Measurements from ENCODE around the gene ANAPC10.
A peak's percentile ranks its signal among the peaks of the same experiment; 100 is the strongest.
"Not testable (repeated sequence)": the region's sequence is repeated elsewhere in the genome, so short reads cannot be mapped to it uniquely, and the experiment has no call there.

The ANAPC10 gene

DNA sequence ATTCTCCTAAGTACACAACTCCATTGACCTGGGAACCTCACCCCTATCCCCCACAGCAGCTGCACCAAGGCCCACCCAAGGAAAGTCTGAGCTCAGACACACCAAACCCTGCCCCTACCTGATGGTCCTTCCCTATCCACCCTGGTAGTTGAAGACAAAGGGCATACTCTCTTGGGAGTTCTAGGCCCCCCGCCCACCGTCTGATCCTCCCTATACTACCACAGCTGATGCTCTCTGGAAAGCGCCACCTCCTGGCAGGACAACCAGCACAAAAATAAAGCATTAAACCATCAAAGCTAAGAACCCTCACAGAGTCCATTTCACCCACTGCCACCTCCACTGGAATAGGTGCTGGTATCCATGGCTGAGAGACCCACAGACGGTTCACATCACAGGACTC is 83.6 kb downstream of the ANAPC10 start:
- no peak overlapping the region for H3K27ac ChIP-seq
- DNase-seq (ENCODE audit: low read depth, low spot score), result no peak

DNA sequence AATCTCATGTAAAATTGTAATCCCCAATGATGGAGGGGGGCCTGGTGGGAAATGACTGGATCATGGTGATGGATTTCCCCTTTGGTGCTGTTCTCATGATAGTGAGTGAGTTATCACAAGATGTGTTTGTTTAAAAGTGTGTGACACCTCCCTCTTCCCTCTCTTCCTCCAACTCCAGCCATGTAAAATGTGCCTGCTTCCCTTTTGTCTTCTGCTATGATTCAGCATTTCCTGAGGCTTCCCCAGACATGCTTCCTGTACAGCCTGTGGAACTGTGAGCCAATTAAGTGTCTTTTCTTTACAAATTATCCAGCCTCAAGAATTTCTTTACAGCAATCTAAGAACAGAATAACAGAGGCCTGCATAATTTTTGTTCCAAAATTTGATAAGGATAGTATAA is 85.2 kb downstream of the ANAPC10 start:
- H3K27ac ChIP-seq, result peak overlapping the region; percentile 42
- DNase-seq (ENCODE audit: low read depth, low spot score), result peak; percentile 26

DNA sequence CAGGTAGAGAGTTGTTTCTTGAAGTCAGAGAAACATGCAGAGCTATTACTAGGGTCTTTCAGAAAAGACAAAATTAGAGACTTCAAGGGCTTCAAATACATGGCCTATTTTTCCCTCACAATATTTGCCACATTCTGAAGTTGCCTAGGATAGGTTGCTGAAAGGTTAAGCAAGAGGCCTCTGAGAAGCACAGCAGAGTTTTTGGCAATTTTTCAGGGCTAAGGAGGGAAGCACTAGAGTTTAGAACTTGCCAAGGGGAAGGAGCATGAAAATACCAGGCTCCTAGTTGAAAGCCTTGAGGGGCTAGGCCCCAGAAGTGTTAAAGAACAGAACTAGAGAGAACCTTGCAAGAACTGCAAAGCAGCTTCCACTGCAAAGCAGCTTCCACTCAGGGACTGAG is 86.4 kb downstream of the ANAPC10 start:
- DNase-seq (ENCODE audit: low read depth, low spot score), result no peak
- no peak overlapping the region for H3K27ac ChIP-seq

DNA sequence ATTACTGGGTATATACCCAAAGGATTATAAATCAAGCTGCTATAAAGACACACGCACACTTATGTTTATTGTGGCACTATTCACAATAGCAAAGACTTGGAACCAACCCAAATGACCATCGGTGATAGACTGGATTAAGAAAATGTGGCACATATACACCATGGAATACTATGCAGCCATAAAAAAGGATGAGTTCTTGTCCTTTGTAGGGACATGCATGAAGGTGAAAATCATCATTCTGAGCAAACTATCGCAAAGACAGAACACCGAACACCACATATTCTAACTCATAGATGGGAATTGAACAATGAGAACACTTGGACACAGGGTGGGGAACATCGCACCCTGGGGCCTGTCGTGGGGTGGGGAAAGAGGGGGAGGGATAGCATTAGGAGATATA is 87.7 kb downstream of the ANAPC10 start:
- DNase-seq (ENCODE audit: low read depth, low spot score); H3K27ac ChIP-seq: not testable (repeated sequence)

DNA sequence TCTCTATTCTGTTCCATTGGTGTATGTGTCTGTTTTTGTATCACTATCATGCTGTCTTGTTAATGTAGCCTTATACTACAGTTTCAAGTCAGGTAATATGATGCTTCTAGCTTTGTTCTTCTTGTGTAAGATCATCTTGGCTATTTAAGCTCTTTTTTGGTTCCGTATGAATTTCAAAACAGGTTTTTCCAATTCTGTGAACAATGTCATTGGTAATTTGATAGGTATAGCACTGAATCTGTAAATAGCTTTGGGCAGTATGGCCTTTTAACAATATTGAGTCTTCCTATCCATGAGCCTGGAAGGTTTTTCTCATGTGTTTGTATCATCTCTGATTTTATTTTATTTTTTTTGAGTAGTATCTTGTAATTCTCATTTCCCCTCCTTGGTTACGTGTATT is 94.3 kb downstream of the ANAPC10 start:
- DNase-seq (ENCODE audit: low read depth, low spot score), result no peak
- H3K27ac ChIP-seq, result no peak overlapping the region

DNA sequence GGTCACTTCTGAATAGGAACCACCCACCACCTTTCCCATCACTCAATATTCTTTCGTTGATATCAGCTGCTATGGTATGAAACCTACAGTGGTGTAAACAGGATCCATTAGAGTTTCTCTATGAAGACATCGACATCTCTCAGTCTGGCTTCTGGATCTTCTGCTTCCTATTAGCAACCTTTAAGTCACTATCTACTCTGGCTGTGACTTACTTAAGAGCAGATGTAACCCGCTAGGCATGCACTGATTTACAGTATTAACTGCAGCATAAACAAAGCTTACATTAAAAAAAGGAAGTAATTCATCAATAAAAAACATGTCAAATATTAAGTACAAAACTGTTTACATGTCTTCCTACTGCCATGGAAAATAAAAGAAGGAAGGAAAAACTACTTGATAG is 96.4 kb downstream of the ANAPC10 start:
- no peak overlapping the region for H3K27ac ChIP-seq
- no peak for DNase-seq (ENCODE audit: low read depth, low spot score)

DNA sequence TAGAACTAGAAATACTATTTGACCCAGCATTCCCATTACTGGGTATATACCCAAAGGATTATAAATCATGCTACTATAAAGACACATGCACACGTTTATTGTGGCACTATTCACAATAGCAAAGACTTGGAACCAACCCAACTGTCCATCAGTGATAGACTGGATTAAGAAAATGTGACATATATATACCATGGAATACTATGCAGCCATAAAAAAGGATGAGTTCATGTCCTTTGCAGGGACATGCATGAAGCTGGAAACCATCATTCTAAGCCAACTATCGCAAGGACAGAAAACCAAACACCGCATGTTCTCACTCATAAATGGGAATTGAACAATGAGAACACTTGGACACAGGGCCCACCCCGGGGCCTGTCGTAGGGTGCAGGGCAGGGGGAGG is 97.3 kb downstream of the ANAPC10 start:
- not testable (repeated sequence) for H3K27ac ChIP-seq; DNase-seq (ENCODE audit: low read depth, low spot score)

DNA sequence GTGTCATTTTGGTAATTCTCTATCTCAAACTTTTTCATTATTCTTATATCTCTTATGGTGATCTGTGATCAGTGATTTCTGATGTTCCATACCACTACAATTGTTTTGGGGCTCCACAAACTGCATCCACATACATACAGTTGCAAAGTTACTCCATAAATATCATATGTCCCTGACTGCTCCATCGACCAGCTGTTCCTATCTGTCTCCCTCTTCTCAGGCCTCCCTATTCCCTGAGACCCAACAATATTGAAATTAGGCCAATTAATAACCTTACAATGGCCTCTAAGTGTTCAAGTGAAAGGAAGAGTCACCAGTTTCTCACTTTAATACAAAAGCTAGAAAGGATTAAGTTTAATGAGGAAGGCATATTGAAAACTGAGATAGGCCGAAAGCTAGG is 108.7 kb downstream of the ANAPC10 start:
- DNase-seq (ENCODE audit: low read depth, low spot score), result no peak
- H3K27ac ChIP-seq, result no peak overlapping the region

DNA sequence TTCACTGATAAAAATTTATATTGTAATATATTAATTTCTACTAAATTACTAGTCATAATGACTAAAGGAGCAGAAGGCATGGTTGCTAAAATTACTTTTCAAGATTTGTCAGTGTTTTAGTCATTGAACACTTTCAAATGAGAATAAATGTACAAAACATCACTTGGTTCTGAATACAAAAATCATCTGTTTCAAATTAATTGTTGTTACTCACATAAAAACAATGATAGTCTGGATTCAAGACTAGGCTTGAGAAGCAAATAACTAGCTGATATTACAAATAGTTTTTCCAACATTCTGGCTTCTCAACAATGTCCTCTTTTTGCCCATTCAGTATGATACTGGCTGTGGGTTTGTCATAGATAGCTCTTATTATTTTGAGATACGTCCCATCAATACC is 112.5 kb downstream of the ANAPC10 start:
- no peak overlapping the region for H3K27ac ChIP-seq
- no peak for DNase-seq (ENCODE audit: low read depth, low spot score)

DNA sequence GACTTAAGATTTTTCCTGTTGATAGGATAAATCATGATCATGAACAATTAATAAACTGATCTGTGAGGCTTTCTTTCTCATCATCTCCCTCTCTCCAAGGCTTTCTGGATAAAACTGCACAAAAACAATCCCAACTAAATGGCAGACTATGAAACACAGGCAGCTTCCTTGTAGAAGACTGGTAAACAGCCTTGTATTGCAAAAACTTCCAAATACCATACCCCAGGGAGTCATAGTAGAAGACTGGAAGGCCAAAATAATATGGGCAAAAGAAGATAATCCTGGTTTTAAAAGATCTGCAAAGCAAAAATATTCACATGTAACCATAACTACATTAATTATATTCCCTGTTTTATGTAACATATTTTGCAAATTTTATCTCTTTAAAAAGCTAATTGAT is 113.0 kb downstream of the ANAPC10 start:
- no peak for DNase-seq (ENCODE audit: low read depth, low spot score)
- H3K27ac ChIP-seq, result no peak overlapping the region

DNA sequence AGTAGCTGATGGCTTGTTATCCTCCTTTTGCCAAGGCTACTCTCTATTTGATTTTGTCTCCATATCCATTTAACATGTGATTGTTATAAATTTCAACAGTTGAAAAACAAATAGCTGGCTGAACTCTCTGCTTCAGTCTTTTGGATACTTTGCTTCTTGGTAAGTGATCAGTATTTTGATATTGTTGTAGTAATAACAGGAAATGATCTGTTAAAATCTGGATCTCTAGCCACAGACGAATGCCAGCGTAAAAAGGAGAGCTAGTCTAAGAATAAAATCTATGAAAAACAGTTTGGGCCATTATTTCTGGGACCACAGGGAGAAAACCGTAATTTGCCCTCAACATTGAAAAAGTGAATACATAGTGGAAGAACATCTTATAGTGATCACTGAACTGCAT is 113.8 kb downstream of the ANAPC10 start:
- no peak overlapping the region for H3K27ac ChIP-seq
- no peak for DNase-seq (ENCODE audit: low read depth, low spot score)

DNA sequence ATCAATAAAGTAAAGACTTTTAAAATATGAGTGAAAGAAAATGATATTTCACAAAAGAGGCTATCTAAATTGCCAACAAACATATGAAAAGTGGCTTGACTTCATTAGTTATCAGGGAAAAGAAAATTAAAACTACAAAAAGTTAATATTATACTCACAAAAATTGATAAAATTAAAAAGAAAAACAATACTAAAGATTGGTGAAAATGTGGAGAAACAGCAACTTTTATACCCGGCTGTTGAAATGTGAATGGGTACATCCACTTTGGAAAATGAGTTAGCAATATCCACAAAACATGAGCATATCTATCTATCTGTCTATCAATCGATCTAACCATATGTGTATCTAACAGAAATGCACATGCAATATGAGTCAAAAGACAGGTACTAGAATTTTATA is 122.3 kb downstream of the ANAPC10 start:
- DNase-seq (ENCODE audit: low read depth, low spot score), result no peak
- no peak overlapping the region for H3K27ac ChIP-seq

DNA sequence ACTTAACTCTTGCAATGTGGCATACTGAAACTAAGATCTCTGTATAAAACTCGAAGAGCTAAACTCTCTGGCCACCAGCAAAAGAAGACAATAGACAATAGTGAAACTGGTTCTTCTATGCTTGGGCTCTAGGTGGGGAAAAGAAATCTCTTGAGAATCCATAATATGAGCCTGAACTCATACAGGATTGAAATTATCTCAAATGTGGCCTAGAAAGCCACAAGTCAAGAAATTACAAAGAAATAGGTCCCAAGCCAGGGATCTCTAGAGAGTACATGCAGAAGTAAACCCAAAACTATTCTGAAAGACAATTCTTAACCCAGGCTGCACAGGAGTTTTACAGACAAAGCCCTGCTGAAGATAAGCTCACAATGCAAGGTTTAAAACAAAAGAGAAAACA is 127.4 kb downstream of the ANAPC10 start:
- no peak for DNase-seq (ENCODE audit: low read depth, low spot score)
- no peak overlapping the region for H3K27ac ChIP-seq

DNA sequence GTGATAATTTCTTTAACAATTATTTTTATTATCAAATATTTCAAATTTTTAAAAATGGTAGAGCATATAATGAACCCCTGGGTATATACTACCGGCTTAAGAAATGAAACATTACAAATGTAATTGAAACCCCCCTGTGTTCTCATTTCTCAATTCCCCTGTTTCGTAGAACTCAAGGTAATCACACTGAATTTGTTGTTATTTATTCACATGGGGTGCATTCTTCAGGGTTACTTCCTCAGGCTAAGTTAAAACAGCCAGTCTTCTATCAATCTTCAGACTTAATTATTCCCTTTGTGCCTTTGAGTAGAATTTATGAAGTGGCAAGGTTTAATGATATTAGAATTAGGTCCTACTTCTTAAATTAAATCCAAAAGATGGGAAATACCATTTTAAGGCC is 128.2 kb downstream of the ANAPC10 start:
- no peak overlapping the region for H3K27ac ChIP-seq
- DNase-seq (ENCODE audit: low read depth, low spot score), result no peak

DNA sequence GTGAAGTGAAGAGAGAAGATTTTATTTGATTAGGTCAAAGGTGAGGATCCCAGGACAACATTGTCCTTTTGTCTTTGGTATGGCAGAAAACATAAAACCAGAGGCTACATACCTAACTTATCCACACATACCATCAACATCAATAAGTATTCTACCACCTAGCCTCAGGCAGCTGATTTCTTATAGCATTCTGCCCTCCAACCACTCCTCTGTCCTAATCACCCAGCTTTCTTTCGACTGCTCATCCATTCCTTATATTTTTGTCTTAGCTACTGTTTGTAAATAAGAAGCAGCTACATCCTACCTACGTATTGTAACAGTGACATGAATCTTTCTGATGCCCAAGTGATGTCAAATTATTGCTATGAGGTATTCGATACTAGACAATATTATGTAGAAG is 129.4 kb downstream of the ANAPC10 start:
- no peak overlapping the region for H3K27ac ChIP-seq

DNA sequence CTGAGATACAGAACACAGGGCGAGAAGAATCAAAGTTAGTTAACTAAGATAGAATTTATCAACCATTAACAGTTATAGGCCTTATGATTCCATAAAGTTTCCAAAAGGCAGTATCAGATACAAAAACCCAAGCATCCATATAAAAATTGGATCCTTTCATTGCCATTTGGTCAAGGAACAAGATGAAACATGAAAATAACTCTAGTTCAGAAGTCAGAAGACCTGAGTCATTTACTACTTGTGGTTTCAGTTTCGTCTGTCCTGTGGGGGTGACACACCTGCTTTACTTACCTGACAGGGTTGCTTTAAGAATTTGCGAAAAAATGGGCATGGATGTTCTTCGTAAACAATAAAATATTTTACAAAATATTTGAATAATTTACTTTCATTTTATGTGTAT is 130.8 kb downstream of the ANAPC10 start:
- DNase-seq (ENCODE audit: low read depth, low spot score), result peak; percentile 66
- H3K27ac ChIP-seq, result peak overlapping the region; percentile 48

More for the DNA sequence above, 129.4 kb downstream of the ANAPC10 start:
- no peak for DNase-seq (ENCODE audit: low read depth, low spot score)

DNA sequence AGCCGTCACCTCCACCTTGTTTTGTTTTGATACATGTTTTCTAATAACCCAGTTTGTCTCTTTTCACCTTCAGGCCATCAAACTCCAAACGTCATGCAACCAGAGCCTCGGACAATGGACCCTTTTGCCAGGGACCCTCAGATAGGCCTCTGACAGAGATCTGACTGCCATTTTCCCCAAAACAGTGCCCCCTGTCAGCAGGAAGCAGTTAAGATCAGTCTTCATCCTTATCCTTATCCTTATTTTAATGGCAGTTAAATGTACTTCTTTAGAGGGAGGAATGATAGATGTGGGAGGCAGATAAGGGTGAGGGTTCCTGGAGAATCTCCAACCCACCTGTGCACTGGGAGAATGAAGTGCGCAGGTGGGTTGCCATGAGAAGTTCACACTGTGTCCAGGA is 135.7 kb downstream of the ANAPC10 start:
- no peak overlapping the region for H3K27ac ChIP-seq
- no peak for DNase-seq (ENCODE audit: low read depth, low spot score)

DNA sequence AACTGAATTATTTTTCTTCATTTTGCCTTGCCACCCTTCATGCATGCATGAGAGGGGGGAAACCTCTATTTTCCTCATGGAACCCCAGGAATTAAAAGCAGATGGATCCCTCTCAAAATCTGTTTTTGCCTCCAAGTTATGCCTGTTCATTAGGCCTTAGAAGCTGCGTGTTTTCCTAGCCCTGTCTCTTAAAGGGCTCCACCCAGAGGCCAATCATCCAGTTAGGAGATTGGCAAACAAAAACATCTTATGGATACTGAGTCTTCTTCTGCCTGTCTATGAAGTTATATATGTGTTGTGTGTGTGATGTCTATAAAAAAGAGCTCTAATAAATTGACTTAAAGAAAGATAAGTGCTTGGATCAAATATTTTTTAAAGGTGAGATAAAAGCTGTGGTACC is 142.9 kb downstream of the ANAPC10 start:
- no peak for DNase-seq (ENCODE audit: low read depth, low spot score)

DNA sequence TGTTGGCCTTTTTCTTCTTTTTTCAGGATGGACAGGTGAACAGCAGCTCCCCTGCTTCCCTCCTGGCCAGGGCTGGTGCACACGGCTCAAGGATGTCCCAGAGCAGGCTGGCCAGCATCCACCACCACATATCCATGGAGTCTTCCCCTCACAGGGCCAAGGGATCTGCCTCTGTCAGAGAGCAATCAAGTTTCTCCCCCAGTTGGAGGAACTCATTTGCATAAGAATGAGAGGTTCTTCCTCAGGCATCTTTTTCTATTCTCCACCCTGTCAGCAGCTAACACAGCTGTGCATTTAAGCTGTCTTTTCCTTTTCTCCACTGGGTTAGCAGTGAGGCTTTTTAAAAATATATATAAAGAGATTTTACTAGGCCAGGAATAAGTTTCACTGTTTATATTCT is 143.8 kb downstream of the ANAPC10 start:
- H3K27ac ChIP-seq, result no peak overlapping the region
- DNase-seq (ENCODE audit: low read depth, low spot score), result no peak

More for the DNA sequence above, 142.9 kb downstream of the ANAPC10 start:
- no peak overlapping the region for H3K27ac ChIP-seq

DNA sequence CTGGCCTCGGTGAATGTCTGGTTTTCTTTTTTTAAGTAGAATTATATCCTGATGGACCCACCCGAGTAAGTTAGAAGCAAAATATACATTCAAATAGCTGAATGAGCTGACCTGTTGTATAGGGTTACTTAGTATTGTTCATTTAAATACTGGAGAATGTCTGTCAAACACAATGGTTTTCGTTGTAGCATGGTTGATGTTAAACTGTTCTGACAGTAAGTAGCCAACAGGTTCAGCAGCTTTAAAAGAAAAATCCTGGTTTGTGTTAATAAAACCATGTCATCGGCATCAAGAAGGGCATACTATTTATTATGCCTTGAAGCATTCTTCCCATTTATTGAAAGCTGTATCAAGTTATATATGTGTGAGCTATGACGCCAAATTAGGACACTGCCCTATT is 149.6 kb downstream of the ANAPC10 start:
- no peak for DNase-seq (ENCODE audit: low read depth, low spot score)
- no peak overlapping the region for H3K27ac ChIP-seq

DNA sequence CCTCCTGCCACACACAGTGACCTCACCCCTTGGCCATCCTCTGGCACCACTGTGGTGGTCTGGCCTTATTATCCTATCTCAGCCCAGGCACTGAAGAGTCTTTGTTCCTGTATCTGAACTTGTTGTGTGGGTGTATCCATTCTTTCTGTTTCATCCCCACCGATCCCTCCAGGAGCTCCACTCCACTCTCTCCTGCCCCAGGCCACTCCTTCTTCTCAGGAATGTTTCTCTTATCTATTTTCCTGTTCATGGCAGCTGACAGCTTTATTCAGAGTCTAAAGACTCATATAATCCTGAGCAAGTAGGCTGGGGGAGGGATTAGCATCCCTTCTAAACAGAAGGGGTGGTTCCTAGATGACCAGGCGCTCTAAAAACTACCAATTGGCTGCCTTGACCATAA is 150.0 kb downstream of the ANAPC10 start:
- H3K27ac ChIP-seq, result no peak overlapping the region
- no peak for DNase-seq (ENCODE audit: low read depth, low spot score)

Data from epithelial cell of prostate (primary cell).